Liver (tissue), 3 donors: ENCODE results near the gene PCYT1B.
"Not testable (repeated sequence)": the region's sequence is repeated elsewhere in the genome, so short reads cannot be mapped to it uniquely, and the experiment has no call there.

Experiments
- FOXA1 ChIP-seq: IDR thresholded peaks from 2 replicates; pipeline ENCODE4 v1.6.1; 2016; ENCODE audit warnings: antibody characterized with exemption
- GABPA ChIP-seq, 2 donors: IDR thresholded peaks in 1 of 2; conservative IDR thresholded peaks in 1 of 2; 2 replicates each; pipeline ENCODE4 v1.6.1; 2016; ENCODE audit warnings: antibody characterized with exemption in 2 of 2, mild to moderate bottlenecking in 1 of 2, moderate library complexity in 1 of 2
- HNF4A ChIP-seq, 2 donors: conservative IDR thresholded peaks; 2 replicates each; pipeline ENCODE4 v1.6.1; 2016; ENCODE audit warnings: antibody characterized with exemption in 2 of 2, mild to moderate bottlenecking in 2 of 2
- JUND ChIP-seq, 2 donors: IDR thresholded peaks; 2 replicates each; pipeline ENCODE4 v1.6.1; 2016; ENCODE audit warnings: antibody characterized with exemption in 2 of 2
- RAD21 ChIP-seq, 2 donors: IDR thresholded peaks; 2 replicates each; pipeline ENCODE4 v1.6.1; 2016; ENCODE audit warnings: antibody characterized with exemption in 2 of 2, mild to moderate bottlenecking in 2 of 2
- RXRA ChIP-seq, 2 donors: IDR thresholded peaks; 2 replicates each; pipeline ENCODE4 v1.6.1; 2017 to 2018; ENCODE audit warnings: antibody characterized with exemption in 2 of 2, mild to moderate bottlenecking in 1 of 2
- SP1 ChIP-seq: IDR thresholded peaks from 2 replicates; pipeline ENCODE4 v1.6.1; 2018; ENCODE audit warnings: antibody characterized with exemption, mild to moderate bottlenecking
- YY1 ChIP-seq: IDR thresholded peaks from 2 replicates; pipeline ENCODE4 v1.6.1; 2016; ENCODE audit warnings: antibody characterized with exemption, mild to moderate bottlenecking
- TF ChIP-seq, protein P1 (sequence below): fragments of 150-350 bp; IDR thresholded peaks from 2 replicates; pipeline ENCODE4 v1.5.1; 2017; ENCODE audit warnings: improper control_type of control experiment, low read depth, low read length; ENCODE audit not compliant: missing input control
- TF ChIP-seq, protein P2 (sequence below): IDR thresholded peaks from 2 replicates; pipeline ENCODE4 v1.6.1; 2016; ENCODE audit warnings: antibody characterized with exemption
- TF ChIP-seq, protein P3 (sequence below): IDR thresholded peaks from 2 replicates; pipeline ENCODE4 v1.6.1; 2016; ENCODE audit warnings: antibody characterized with exemption, mild to moderate bottlenecking
- TF ChIP-seq, protein P4 (sequence below): IDR thresholded peaks from 2 replicates; pipeline ENCODE4 v1.6.1; 2016; ENCODE audit warnings: antibody characterized with exemption
- TF ChIP-seq, protein P5 (sequence below): IDR thresholded peaks from 2 replicates; pipeline ENCODE4 v1.6.1; 2016; ENCODE audit warnings: antibody characterized with exemption
- donor health status: healthy.
- donor health status: healthy.

DNA sequence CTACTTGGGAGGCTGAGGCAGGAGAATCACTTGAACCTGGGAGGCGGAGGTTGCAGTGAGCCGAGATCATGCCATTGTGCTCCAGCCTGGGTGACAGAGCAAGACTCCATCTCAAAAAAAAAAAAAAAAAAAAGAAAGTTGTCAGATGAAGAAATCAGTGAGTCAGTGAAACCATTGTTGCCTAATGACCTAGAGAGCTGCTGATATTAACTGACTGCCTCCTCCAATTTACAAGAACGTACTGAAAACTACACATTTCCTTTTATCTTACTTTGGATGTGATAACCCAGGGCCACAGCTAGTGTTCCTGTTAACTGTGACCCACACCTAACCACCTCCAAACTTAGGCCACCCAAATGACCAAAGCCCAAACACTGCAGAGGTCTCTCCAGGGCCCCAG is 41.2 kb downstream of the PCYT1B start:
- TF ChIP-seq, protein P1, sequence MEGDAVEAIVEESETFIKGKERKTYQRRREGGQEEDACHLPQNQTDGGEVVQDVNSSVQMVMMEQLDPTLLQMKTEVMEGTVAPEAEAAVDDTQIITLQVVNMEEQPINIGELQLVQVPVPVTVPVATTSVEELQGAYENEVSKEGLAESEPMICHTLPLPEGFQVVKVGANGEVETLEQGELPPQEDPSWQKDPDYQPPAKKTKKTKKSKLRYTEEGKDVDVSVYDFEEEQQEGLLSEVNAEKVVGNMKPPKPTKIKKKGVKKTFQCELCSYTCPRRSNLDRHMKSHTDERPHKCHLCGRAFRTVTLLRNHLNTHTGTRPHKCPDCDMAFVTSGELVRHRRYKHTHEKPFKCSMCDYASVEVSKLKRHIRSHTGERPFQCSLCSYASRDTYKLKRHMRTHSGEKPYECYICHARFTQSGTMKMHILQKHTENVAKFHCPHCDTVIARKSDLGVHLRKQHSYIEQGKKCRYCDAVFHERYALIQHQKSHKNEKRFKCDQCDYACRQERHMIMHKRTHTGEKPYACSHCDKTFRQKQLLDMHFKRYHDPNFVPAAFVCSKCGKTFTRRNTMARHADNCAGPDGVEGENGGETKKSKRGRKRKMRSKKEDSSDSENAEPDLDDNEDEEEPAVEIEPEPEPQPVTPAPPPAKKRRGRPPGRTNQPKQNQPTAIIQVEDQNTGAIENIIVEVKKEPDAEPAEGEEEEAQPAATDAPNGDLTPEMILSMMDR: not testable (repeated sequence)
- TF ChIP-seq, protein P2, sequence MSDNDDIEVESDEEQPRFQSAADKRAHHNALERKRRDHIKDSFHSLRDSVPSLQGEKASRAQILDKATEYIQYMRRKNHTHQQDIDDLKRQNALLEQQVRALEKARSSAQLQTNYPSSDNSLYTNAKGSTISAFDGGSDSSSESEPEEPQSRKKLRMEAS: not testable (repeated sequence)
- not testable (repeated sequence) for TF ChIP-seq GABPA (IDR thresholded peaks at IDR 0.05 in 1 of 2, conservative IDR thresholded peaks at IDR 0.05 in 1 of 2); RAD21 (IDR thresholded peaks at IDR 0.05); RXRA (IDR thresholded peaks at IDR 0.05); FOXA1; SP1; YY1; HNF4A (conservative IDR thresholded peaks at IDR 0.05); JUND (IDR thresholded peaks at IDR 0.05)
- TF ChIP-seq, protein P3, sequence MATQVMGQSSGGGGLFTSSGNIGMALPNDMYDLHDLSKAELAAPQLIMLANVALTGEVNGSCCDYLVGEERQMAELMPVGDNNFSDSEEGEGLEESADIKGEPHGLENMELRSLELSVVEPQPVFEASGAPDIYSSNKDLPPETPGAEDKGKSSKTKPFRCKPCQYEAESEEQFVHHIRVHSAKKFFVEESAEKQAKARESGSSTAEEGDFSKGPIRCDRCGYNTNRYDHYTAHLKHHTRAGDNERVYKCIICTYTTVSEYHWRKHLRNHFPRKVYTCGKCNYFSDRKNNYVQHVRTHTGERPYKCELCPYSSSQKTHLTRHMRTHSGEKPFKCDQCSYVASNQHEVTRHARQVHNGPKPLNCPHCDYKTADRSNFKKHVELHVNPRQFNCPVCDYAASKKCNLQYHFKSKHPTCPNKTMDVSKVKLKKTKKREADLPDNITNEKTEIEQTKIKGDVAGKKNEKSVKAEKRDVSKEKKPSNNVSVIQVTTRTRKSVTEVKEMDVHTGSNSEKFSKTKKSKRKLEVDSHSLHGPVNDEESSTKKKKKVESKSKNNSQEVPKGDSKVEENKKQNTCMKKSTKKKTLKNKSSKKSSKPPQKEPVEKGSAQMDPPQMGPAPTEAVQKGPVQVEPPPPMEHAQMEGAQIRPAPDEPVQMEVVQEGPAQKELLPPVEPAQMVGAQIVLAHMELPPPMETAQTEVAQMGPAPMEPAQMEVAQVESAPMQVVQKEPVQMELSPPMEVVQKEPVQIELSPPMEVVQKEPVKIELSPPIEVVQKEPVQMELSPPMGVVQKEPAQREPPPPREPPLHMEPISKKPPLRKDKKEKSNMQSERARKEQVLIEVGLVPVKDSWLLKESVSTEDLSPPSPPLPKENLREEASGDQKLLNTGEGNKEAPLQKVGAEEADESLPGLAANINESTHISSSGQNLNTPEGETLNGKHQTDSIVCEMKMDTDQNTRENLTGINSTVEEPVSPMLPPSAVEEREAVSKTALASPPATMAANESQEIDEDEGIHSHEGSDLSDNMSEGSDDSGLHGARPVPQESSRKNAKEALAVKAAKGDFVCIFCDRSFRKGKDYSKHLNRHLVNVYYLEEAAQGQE: not testable (repeated sequence)
- TF ChIP-seq, protein P4, sequence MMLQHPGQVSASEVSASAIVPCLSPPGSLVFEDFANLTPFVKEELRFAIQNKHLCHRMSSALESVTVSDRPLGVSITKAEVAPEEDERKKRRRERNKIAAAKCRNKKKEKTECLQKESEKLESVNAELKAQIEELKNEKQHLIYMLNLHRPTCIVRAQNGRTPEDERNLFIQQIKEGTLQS: not testable (repeated sequence)
- TF ChIP-seq, protein P5, sequence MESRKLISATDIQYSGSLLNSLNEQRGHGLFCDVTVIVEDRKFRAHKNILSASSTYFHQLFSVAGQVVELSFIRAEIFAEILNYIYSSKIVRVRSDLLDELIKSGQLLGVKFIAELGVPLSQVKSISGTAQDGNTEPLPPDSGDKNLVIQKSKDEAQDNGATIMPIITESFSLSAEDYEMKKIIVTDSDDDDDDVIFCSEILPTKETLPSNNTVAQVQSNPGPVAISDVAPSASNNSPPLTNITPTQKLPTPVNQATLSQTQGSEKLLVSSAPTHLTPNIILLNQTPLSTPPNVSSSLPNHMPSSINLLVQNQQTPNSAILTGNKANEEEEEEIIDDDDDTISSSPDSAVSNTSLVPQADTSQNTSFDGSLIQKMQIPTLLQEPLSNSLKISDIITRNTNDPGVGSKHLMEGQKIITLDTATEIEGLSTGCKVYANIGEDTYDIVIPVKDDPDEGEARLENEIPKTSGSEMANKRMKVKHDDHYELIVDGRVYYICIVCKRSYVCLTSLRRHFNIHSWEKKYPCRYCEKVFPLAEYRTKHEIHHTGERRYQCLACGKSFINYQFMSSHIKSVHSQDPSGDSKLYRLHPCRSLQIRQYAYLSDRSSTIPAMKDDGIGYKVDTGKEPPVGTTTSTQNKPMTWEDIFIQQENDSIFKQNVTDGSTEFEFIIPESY: not testable (repeated sequence)
